K562 (cell line): ENCODE results near the gene ITPR1. TPM values are rescaled to one million over a fixed set of nuclear protein-coding genes. Genes with fewer than 3 reads are reported as not detected.

Experiments
- ATAC-seq: fragments of 200-7000 bp; cut with Tn5 transposase; 3 replicates; pipeline ENCODE4 v1.9.1; 2020; ENCODE audit warnings: moderate library complexity
- BruUV-seq: library from RNA; stranded (reverse); fragments of 400-500 nt; replicated peaks from 2 replicates; lab custom pipeline; 2021; lab: Mats Ljungman, UMichigan
- CTCF ChIA-PET: fragments of 300-600 bp; formaldehyde crosslinking; extraction: SDS; loops from one replicate; lab custom pipeline; 2021; ENCODE audit warnings: low intra/inter-chr PET ratio; lab: Yijun Ruan, JAX
- POLR2A ChIA-PET: fragments of 300-600, 350-650 bp; sonication (Branson Sonifier 250); formaldehyde crosslinking; extraction: SDS; loops from one replicate; lab custom pipeline; 2021; ENCODE audit warnings: antibody characterized with exemption, inconsistent platforms; lab: Yijun Ruan, JAX
- DNase-seq, 4 experiments: peaks; one replicate each; pipeline versions ENCODE4 v3.0.0 to v3.0.0-alpha.2; 2011 to 2018; ENCODE audit warnings: low spot score in 3 of 4, mixed read lengths in 3 of 4; ENCODE audit errors: extremely low read depth in 1 of 4
- FAIRE-seq: peaks from 2 replicates; lab custom pipeline; 2011; peaks lifted over from hg19 to GRCh38; lab: Jason Lieb, UNC
- H2AFZ ChIP-seq: 2 replicates; pipeline ENCODE4 v1.6.0; 2011; ENCODE audit warnings: low read depth, low read length, control low read depth, inconsistent platforms
- H3K27ac ChIP-seq: fragments of 200-600 bp; 3 replicates; pipeline ENCODE4 v1.8.0; 2011; ENCODE audit warnings: low read depth, mild to moderate bottlenecking, control low read depth, inconsistent platforms, low read length, moderate library complexity, mixed read lengths; ENCODE audit errors: extremely low read depth
- H3K27me3 ChIP-seq, 2 experiments: fragments of 300-600 bp in 1 of 2; 2 replicates in 1 of 2; 3 replicates in 1 of 2; pipeline versions ENCODE4 v1.6.0 to v1.8.0; 2011; ENCODE audit warnings: inconsistent platforms in 2 of 2, low read length in 2 of 2, mild to moderate bottlenecking in 1 of 2, mixed read lengths in 1 of 2, moderate library complexity in 1 of 2; ENCODE audit not compliant: control insufficient read depth in 2 of 2, insufficient read depth in 2 of 2
- H3K36me3 ChIP-seq: fragments of 300-600 bp; 3 replicates; pipeline ENCODE4 v1.8.0; 2011; ENCODE audit warnings: mild to moderate bottlenecking, low read length, inconsistent platforms; ENCODE audit not compliant: control insufficient read depth, insufficient read depth
- H3K4me1 ChIP-seq, 2 experiments: fragments of 200-600 bp in 1 of 2; replicated peaks in 1 of 2; 2 replicates in 1 of 2; 3 replicates in 1 of 2; pipeline versions ENCODE4 v1.5.1 to v1.8.0; 2011; ENCODE audit warnings: inconsistent platforms in 2 of 2, low read length in 2 of 2, mild to moderate bottlenecking in 1 of 2, mixed read lengths in 1 of 2, moderate library complexity in 1 of 2; ENCODE audit not compliant: control insufficient read depth in 2 of 2, insufficient read depth in 2 of 2
- H3K4me2 ChIP-seq: 2 replicates; pipeline ENCODE4 v1.6.1; 2011; ENCODE audit warnings: low read length, control low read depth, inconsistent platforms, mixed read lengths; ENCODE audit not compliant: insufficient read depth
- H3K4me3 ChIP-seq: fragments of 200-600 bp; sonication (generic), shearing (Covaris generic); 2 replicates; pipeline ENCODE4 v1.5.1; 2016; ENCODE audit warnings: control low read depth, inconsistent platforms
- H3K79me2 ChIP-seq: fragments of 200-600 bp; 3 replicates; pipeline ENCODE4 v1.8.0; 2011; ENCODE audit warnings: low read length, inconsistent platforms; ENCODE audit not compliant: control insufficient read depth, insufficient read depth
- H3K9ac ChIP-seq, 2 experiments: 2 replicates each; pipeline versions ENCODE4 v1.6.0 to v1.6.1; 2011; ENCODE audit warnings: low read depth in 2 of 2, low read length in 2 of 2, control low read depth in 1 of 2, inconsistent platforms in 1 of 2, mild to moderate bottlenecking in 1 of 2, mixed read lengths in 1 of 2; ENCODE audit not compliant: insufficient read depth in 1 of 2
- H3K9me1 ChIP-seq: one replicate; pipeline ENCODE4 v1.6.0; 2011; ENCODE audit warnings: inconsistent platforms, mild to moderate bottlenecking, low read length, moderate library complexity; ENCODE audit not compliant: control insufficient read depth, insufficient read depth
- H3K9me3 ChIP-seq: replicated peaks from 2 replicates; pipeline ENCODE4 v1.5.1; 2011; ENCODE audit warnings: low read depth, low read length, inconsistent platforms; ENCODE audit not compliant: control insufficient read depth, insufficient read depth
- H4K20me1 ChIP-seq: replicated peaks from 2 replicates; pipeline ENCODE4 v1.6.1; 2011; ENCODE audit warnings: low read length, inconsistent platforms, mixed read lengths; ENCODE audit not compliant: control insufficient read depth, insufficient read depth
- ILF3 ChIP-seq: fragments of 450-650 bp; IDR thresholded peaks from 2 replicates; pipeline ENCODE4 v1.6.1; 2018; ENCODE audit warnings: antibody characterized with exemption, mild to moderate bottlenecking, moderate library complexity, borderline replicate concordance
- KAT7 ChIP-seq: sonication (generic); formaldehyde crosslinking; IDR thresholded peaks from 2 replicates; pipeline ENCODE4 v1.8.0; 2022; ENCODE audit warnings: missing genetic modification reagents, mild to moderate bottlenecking, borderline replicate concordance
- MECOM ChIP-seq: fragments of 250-450 bp; sonication (Bioruptor Pico); IDR thresholded peaks from 2 replicates; pipeline ENCODE4 v1.8.0; 2022; ENCODE audit warnings: inconsistent platforms
- MEIS2 ChIP-seq: fragments of 450-650 bp; IDR thresholded peaks from 2 replicates; pipeline ENCODE4 v1.6.1; 2014; ENCODE audit warnings: mild to moderate bottlenecking; ENCODE audit not compliant: partially characterized antibody
- RAD21 ChIP-seq, 2 experiments: fragments of 250-450 bp in 1 of 2; fragments of 450-650 bp in 1 of 2; sonication (Bioruptor Pico) in 1 of 2; formaldehyde crosslinking in 1 of 2; IDR thresholded peaks in 1 of 2; conservative IDR thresholded peaks in 1 of 2; 2 replicates each; pipeline versions ENCODE4 v1.4.0 to v1.8.0; 2020 to 2022; ENCODE audit warnings: mild to moderate bottlenecking in 2 of 2, moderate library complexity in 1 of 2
- RBM25 ChIP-seq: fragments of 200-400 bp; formaldehyde crosslinking; IDR thresholded peaks from 2 replicates; pipeline ENCODE4 v1.6.1; 2018; ENCODE audit warnings: low read length, low read depth, moderate library complexity; ENCODE audit not compliant: severe bottlenecking
- ZFP36 ChIP-seq: fragments of 150-350 bp; IDR thresholded peaks from 2 replicates; pipeline ENCODE4 v1.6.1; 2018; ENCODE audit warnings: low read length, low read depth; ENCODE audit not compliant: partially characterized antibody
- ZNF766 ChIP-seq: fragments of 200-800 bp; sonication (Bioruptor generic); conservative IDR thresholded peaks from 2 replicates; pipeline ENCODE4 v1.6.1; 2016; ENCODE audit warnings: missing genetic modification characterization, missing compliant biosample characterization
- WGBS: fragments of 100-300 bp; shearing (Covaris generic); methylation state at CpG from one replicate; pipeline ENCODE4 v1.1.6; 2016; ENCODE audit warnings: low coverage, mixed read lengths; ENCODE audit not compliant: insufficient coverage; ENCODE audit errors: missing lambda C conversion rate; 5-methylcytosine and 5-hydroxymethylcytosine counted together
- in situ Hi-C: fragments of 300-500 bp; cut with MboI; formaldehyde crosslinking; loops from 4 replicates; pipeline ENCODE4 v1.15.0; 2018; ENCODE audit warnings: inconsistent platforms, mixed read lengths
- intact Hi-C: fragments of 100-400 bp; cut with micrococcal nuclease; formaldehyde crosslinking; loops from 2 replicates; pipeline ENCODE4 v1.14.2; 2022
- polyA plus RNA-seq, 8 experiments: library from polyadenylated mRNA; depleted of rRNA in 4 of 8; stranded (reverse) in 5 of 8; unstranded in 3 of 8; fragments of >200 nt; fragmentation: Nextera tagmentation in 2 of 8; fragmentation: Illumina TruSeq in 1 of 8; extraction: Ambion mirVana in 2 of 8; extraction: Trizol in 1 of 8; gene quantifications; 2 replicates each; pipeline versions ENCODE4 v1.2.1 to v1.2.3, GENCODE V29; 2011 to 2014; ENCODE audit warnings: inconsistent platforms in 1 of 8, missing spikeins in 1 of 8
- total RNA-seq, 7 experiments: library from RNA; depleted of rRNA in 6 of 7; stranded (reverse); fragments of >200 nt in 6 of 7; fragmentation: Illumina TruSeq in 2 of 7; extraction: Trizol in 2 of 7; gene quantifications; 2 replicates each; pipeline versions ENCODE4 v1.2.1 to v1.2.3, GENCODE V29; 2011 to 2021; ENCODE audit warnings: low replicate concordance in 1 of 7
- TF ChIP-seq, protein P1 (sequence below): fragments of 450-650 bp; formaldehyde crosslinking; IDR thresholded peaks from 2 replicates; pipeline ENCODE4 v1.4.0; 2022; ENCODE audit warnings: missing genetic modification characterization
- TF ChIP-seq, protein P2 (sequence below): fragments of 450-650 bp; formaldehyde crosslinking; IDR thresholded peaks from 2 replicates; pipeline ENCODE4 v1.4.0; 2020; ENCODE audit warnings: mild to moderate bottlenecking

Gene ITPR1
- total and polyA plus RNA-seq, 9 of the 15 experiments (the other 6 are each of a cell fraction or from before 2014, with no cell fraction given): 22.4 to 40.0 (median 27.4) TPM

DNA sequence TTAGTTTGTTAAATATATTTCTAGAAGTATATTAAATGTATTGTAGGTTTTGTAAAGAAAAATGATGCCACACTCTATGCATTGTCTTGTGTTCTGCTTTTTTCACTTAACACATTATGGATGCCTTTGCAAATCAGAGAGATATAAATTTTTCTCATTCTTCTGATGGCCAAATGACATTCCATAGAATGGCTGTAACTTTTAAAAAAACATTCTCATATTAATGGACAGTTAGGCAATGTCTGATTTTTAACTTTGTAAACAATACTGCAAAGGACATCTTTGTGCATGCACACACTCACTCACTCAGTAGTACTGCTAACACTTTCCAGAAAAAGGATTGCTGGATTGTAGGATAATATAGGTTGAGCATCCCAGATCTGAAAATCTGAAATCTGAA, 195.9 kb downstream of the ITPR1 start:
- POLR2A ChIA-PET: interaction anchor here (0.5 kb wide), 1 partner anchor 187 kb away, joined by 3 read pairs; no protein-coding TSS in a partner anchor
- H3K4me3 ChIP-seq: no peak overlapping the region
- peaks cover 3% of the 10 kb centered on the region; the same call in 1 of the 2 replicates for H3K9me3 ChIP-seq
- TF ChIP-seq MEIS2 (no peak), RBM25 (peak; percentile 40)
- TF ChIP-seq, all 486 proteins: peak for 1
- no peak overlapping the region for H3K27ac ChIP-seq
- no peak for ATAC-seq
- in situ Hi-C loops: no loop called here
- no peaks in the 10 kb centered on the region; a peak in 1 of 5 replicates for H3K27me3 ChIP-seq
- H3K4me1 ChIP-seq: 0 out of 5 replicates have a peak, but pooled peaks cover 0 to 4% of the 10 kb centered on the region in 2 experiments
- H2AFZ ChIP-seq: no peak overlapping the region
- no peaks in the 10 kb centered on the region for H4K20me1 ChIP-seq
- H3K36me3 ChIP-seq: peaks cover 17% of the 10 kb centered on the region; the same call in 1 of the 3 replicates
- H3K9ac ChIP-seq: no peak overlapping the region
- no peaks in the 10 kb centered on the region for H3K79me2 ChIP-seq
- no peak for DNase-seq
- no peak for FAIRE-seq
- no peak overlapping the region for H3K4me2 ChIP-seq
- no TSS peak for BruUV-seq
- no peaks in the 10 kb centered on the region for H3K9me1 ChIP-seq
- intact Hi-C loops: no loop called here
- CTCF ChIA-PET: no interaction called here

GRCh38 chr3:4690277-4690676, 197.1 kb downstream of the ITPR1 start:
- no peak for FAIRE-seq
- intact Hi-C loops: loop anchor here (5.0 kb wide), 1 partner anchor 338 kb away; no protein-coding TSS in a partner anchor
- CTCF ChIA-PET: no interaction called here
- Histone ChIP-seq H3K36me3 (peaks cover 15% of the 10 kb centered on the region; the same call in 1 of the 3 replicates), H3K9ac (no peak overlapping the region), H3K27me3 (no peaks in the 10 kb centered on the region; a peak in 1 of 5 replicates), H4K20me1 (no peaks in the 10 kb centered on the region), H2AFZ (no peak overlapping the region), H3K27ac (no peak overlapping the region), H3K4me1 (0 out of 5 replicates have a peak, but pooled peaks cover 0 to 4% of the 10 kb centered on the region in 2 experiments), H3K9me3 (peaks cover 3% of the 10 kb centered on the region; the same call in 1 of the 2 replicates), H3K4me2 (no peak overlapping the region), H3K4me3 (no peak overlapping the region), H3K79me2 (no peaks in the 10 kb centered on the region), H3K9me1 (no peaks in the 10 kb centered on the region)
- ATAC-seq: no peak
- no TSS peak for BruUV-seq
- DNase-seq: no peak
- WGBS: 100% methylated on average over 1 of the region's 1 CpG
- in situ Hi-C loops: no loop called here
- POLR2A ChIA-PET: no interaction called here
- TF ChIP-seq, protein P1, sequence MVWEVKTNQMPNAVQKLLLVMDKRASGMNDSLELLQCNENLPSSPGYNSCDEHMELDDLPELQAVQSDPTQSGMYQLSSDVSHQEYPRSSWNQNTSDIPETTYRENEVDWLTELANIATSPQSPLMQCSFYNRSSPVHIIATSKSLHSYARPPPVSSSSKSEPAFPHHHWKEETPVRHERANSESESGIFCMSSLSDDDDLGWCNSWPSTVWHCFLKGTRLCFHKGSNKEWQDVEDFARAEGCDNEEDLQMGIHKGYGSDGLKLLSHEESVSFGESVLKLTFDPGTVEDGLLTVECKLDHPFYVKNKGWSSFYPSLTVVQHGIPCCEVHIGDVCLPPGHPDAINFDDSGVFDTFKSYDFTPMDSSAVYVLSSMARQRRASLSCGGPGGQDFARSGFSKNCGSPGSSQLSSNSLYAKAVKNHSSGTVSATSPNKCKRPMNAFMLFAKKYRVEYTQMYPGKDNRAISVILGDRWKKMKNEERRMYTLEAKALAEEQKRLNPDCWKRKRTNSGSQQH (CRISPR knock-in tag): no peak
- TF ChIP-seq ILF3 (no peak), RAD21 (CRISPR knock-in tag; conservative IDR thresholded peaks at IDR 0.05 in 1 of 2, IDR thresholded peaks at IDR 0.05 in 1 of 2) (no peak), KAT7 (CRISPR knock-in tag) (no peak), ZFP36 (peak; percentile 87), MECOM (CRISPR knock-in tag) (no peak), ZNF766 (CRISPR knock-in tag) (no peak)
- TF ChIP-seq, protein P2, sequence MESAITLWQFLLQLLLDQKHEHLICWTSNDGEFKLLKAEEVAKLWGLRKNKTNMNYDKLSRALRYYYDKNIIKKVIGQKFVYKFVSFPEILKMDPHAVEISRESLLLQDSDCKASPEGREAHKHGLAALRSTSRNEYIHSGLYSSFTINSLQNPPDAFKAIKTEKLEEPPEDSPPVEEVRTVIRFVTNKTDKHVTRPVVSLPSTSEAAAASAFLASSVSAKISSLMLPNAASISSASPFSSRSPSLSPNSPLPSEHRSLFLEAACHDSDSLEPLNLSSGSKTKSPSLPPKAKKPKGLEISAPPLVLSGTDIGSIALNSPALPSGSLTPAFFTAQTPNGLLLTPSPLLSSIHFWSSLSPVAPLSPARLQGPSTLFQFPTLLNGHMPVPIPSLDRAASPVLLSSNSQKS: no peak
